ENCODE results near the gene PRKG1. TPM values are rescaled to one million over a fixed set of nuclear protein-coding genes. Genes with fewer than 3 reads are reported as not detected.

Gene PRKG1
- total RNA-seq, 1 experiment from 2014 or later: 16.5 TPM

GRCh38 chr10:51288511-51288910 lies 214.2 kb downstream of the PRKG1 start (continued):
- TF ChIP-seq, protein P1, sequence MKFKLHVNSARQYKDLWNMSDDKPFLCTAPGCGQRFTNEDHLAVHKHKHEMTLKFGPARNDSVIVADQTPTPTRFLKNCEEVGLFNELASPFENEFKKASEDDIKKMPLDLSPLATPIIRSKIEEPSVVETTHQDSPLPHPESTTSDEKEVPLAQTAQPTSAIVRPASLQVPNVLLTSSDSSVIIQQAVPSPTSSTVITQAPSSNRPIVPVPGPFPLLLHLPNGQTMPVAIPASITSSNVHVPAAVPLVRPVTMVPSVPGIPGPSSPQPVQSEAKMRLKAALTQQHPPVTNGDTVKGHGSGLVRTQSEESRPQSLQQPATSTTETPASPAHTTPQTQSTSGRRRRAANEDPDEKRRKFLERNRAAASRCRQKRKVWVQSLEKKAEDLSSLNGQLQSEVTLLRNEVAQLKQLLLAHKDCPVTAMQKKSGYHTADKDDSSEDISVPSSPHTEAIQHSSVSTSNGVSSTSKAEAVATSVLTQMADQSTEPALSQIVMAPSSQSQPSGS (CRISPR knock-in tag; IDR thresholded peaks at IDR 0.05; ENCODE audit: borderline replicate concordance, low read depth): no peak
- TF ChIP-seq SMAD4 (CRISPR knock-in tag; IDR thresholded peaks at IDR 0.05) (no peak), PREB (CRISPR knock-in tag; IDR thresholded peaks at IDR 0.05; ENCODE audit: borderline replicate concordance) (no peak), TEAD1 (CRISPR knock-in tag; IDR thresholded peaks at IDR 0.05) (no peak), MXD4 (CRISPR knock-in tag; IDR thresholded peaks at IDR 0.05; ENCODE audit: borderline replicate concordance) (no peak), USF2 (CRISPR knock-in tag; IDR thresholded peaks at IDR 0.05) (no peak), ZNF423 (CRISPR knock-in tag; IDR thresholded peaks at IDR 0.05) (no peak)

DNA sequence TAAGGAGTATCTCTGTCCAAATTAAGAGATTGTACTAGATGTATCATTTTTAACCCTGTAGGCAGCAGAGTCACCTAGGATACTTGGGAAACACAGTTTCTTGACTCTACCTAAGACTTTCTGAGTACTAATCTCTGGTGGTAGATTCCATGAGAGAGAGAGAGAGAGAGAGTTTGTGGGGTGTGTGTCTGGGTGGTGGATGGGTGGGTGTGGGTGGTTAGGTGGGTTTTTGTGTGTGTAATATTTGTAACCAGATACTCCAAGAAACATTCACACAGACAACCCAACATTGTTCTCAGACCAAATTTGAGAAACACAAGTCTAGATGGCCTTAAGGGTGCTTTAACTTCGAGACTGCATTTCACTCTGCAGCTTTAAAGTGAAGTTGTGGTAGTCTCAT lies 215.2 kb downstream of the PRKG1 start:
- Mint-ChIP-seq H3K27ac (no peak overlapping the region), H3K27me3 (ENCODE audit: low read depth) (no peaks in the 10 kb centered on the region), H3K9me3 (peaks cover 12% of the 10 kb centered on the region), H3K36me3 (no peaks in the 10 kb centered on the region), H3K4me3 (no peak overlapping the region), H3K4me1 (peaks cover 10% of the 10 kb centered on the region)
- CTCF ChIA-PET: no interaction called here
- TF ChIP-seq NFATC4 (CRISPR knock-in tag; IDR thresholded peaks at IDR 0.05): no peak
- POLR2A ChIA-PET: no interaction called here
- ATAC-seq (no peak), DNase-seq (ENCODE audit: low spot score) (no peak)

DNA sequence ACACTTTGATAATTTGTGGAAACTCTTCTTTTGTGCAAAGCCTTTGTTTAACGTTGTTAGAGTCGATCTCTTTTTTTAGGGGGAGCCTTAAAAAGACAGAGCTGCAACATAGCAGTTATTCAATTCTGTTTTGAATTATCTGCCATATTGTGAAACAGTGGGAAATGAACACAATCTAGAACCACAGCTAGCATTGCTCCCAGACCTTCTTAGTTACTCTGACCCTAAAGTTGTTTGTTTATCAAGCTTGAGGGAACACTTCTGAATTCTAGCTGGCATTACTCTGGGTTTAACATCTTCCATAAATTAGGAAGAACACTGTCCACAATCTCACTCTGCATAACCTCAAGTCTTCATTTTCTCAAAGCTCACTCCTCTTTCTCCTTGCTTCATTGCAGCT lies 217.7 kb downstream of the PRKG1 start:
- DNase-seq (ENCODE audit: low spot score): no peak
- TF ChIP-seq ELF4 (CRISPR knock-in tag; IDR thresholded peaks at IDR 0.05; ENCODE audit: low read depth) (no peak), USF1 (CRISPR knock-in tag; IDR thresholded peaks at IDR 0.05) (no peak), ETV6 (CRISPR knock-in tag; IDR thresholded peaks at IDR 0.05) (no peak), PRDM15 (CRISPR knock-in tag; IDR thresholded peaks at IDR 0.05) (no peak), PRRX2 (CRISPR knock-in tag; IDR thresholded peaks at IDR 0.05) (no peak), MXD4 (CRISPR knock-in tag; IDR thresholded peaks at IDR 0.05; ENCODE audit: borderline replicate concordance) (no peak)
- TF ChIP-seq, protein P2, sequence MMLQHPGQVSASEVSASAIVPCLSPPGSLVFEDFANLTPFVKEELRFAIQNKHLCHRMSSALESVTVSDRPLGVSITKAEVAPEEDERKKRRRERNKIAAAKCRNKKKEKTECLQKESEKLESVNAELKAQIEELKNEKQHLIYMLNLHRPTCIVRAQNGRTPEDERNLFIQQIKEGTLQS (CRISPR knock-in tag; conservative IDR thresholded peaks at IDR 0.05): no peak
- ATAC-seq: no peak
- Mint-ChIP-seq H3K27me3 (ENCODE audit: low read depth) (no peaks in the 10 kb centered on the region), H3K27ac (no peak overlapping the region), H3K4me1 (0 out of 2 replicates have a peak, but pooled peaks cover 4% of the 10 kb centered on the region), H3K36me3 (no peaks in the 10 kb centered on the region), H3K4me3 (no peak overlapping the region), H3K9me3 (peaks cover 13% of the 10 kb centered on the region)
- ChIA-PET CTCF (no interaction called here), POLR2A (no interaction called here)

Measured in WTC11 (cell line).